ENCODE measurements around the gene ZNF136. TPM values are rescaled to one million over a fixed set of nuclear protein-coding genes. Genes with fewer than 3 reads are reported as not detected.

Gene ZNF136
- total and polyA plus RNA-seq, 2 of the 8 experiments (the other 6 are each of a cell fraction or from before 2014, with no cell fraction given) = 1.6 to 6.9 TPM

DNA sequence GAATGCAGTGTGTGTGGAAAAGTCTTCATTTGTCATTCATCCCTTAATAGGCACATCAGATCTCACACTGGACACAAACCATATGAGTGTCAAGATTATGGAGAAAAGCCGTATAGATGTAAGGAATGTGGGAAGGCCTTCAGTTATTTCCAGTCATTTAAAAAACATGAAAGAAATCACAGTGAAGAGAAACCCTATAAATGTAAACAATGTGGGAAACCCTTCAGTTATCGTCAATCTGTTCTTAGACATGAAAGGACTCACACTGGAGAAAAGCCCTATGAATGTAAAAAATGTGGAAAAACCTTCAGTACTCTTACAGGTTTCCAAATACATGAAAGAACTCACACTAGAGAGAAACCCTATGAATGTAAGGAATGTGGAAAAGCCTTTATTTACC, 45.3 kb downstream of the ZNF136 start:
- Histone ChIP-seq H4K5ac (ENCODE audit: insufficient read length, low read depth, low read length) (no peak overlapping the region), H3K9ac (replicated peaks in 1 of 4; ENCODE audit: extremely low read depth in 1 of 4, low read depth in 3 of 4, low read length in 3 of 4) (no peak overlapping the region), H4K8ac (ENCODE audit: extremely low read depth, insufficient read depth, low read length) (no peak overlapping the region), H3K4me3 (ENCODE audit: extremely low read depth in 1 of 4, insufficient read depth in 2 of 4, low read depth in 3 of 4, low read length in 4 of 4) (no peak overlapping the region), H3K79me2 (ENCODE audit: control insufficient read depth in 1 of 2, insufficient read depth in 2 of 2, low read length in 2 of 2) (no peaks in the 10 kb centered on the region), H3K23ac (ENCODE audit: insufficient read length) (no peak overlapping the region), H4K20me1 (replicated peaks in 1 of 2; ENCODE audit: control insufficient read depth in 1 of 2, insufficient read depth in 2 of 2, low read length in 2 of 2) (no peaks in the 10 kb centered on the region), H2AK5ac (ENCODE audit: low read depth, low read length) (no peak overlapping the region), H3K4ac (replicated peaks; ENCODE audit: insufficient read length, low read depth, low read length) (no peak overlapping the region), H3K23me2 (ENCODE audit: low read depth, low read length) (no peaks in the 10 kb centered on the region), H2BK12ac (ENCODE audit: low read depth, low read length) (no peak overlapping the region), H3K9me3 (ENCODE audit: insufficient read depth in 2 of 2, low read depth in 1 of 2, low read length in 1 of 2) (peaks cover 51 to 64% of the 10 kb centered on the region in 2 experiments), H3K27me3 (replicated peaks in 1 of 4; ENCODE audit: control insufficient read depth in 3 of 4, extremely low read depth in 1 of 4, insufficient read depth in 3 of 4, low read length in 3 of 4) (no peaks in the 10 kb centered on the region), H3K4me2 (ENCODE audit: insufficient read depth in 1 of 2, low read depth in 2 of 2, low read length in 2 of 2) (no peak overlapping the region), H3K18ac (ENCODE audit: extremely low read depth, low read length) (no peak overlapping the region), H2BK20ac (ENCODE audit: low read length) (no peak overlapping the region), H3K27ac (ENCODE audit: low read depth, low read length) (no peak overlapping the region), H3K79me1 (ENCODE audit: low read depth, low read length) (no peaks in the 10 kb centered on the region), H3K36me3 (ENCODE audit: control insufficient read depth in 2 of 4, insufficient read depth in 4 of 4, low read length in 3 of 4) (0 out of 8 replicates have a peak, but pooled peaks cover 0 to 7% (median 0%) of the 10 kb centered on the region in 4 experiments), H2AFZ (ENCODE audit: low read length) (no peak overlapping the region), H3K56ac (replicated peaks; ENCODE audit: insufficient read length, low read depth, low read length) (no peak overlapping the region), H3K4me1 (replicated peaks in 1 of 4; ENCODE audit: control insufficient read depth in 3 of 4, insufficient read depth in 4 of 4, low read length in 3 of 4) (no peaks in the 10 kb centered on the region), H2BK120ac (replicated peaks; ENCODE audit: low read depth, low read length) (no peak overlapping the region), H2BK15ac (ENCODE audit: low read length) (no peak overlapping the region), H4K91ac (replicated peaks; ENCODE audit: insufficient read length, low read length) (no peak overlapping the region), H2BK5ac (ENCODE audit: low read depth, low read length) (no peak overlapping the region), H3K14ac (ENCODE audit: insufficient read length) (no peak overlapping the region)
- ChIA-PET POLR2A (ENCODE audit: partially characterized antibody) (no interaction called here), CTCF (ENCODE audit: partially characterized antibody) (no interaction called here)
- FAIRE-seq (no peak), DNase-seq (ENCODE audit: low read depth in 1 of 2, low spot score in 2 of 2) (no peak)
- 89% methylated on average over 2 of the region's 2 CpGs; no CpG with 5 or more reads in 1 of the 2 experiments for WGBS, 2 experiments (ENCODE audit: extremely low coverage in 1 of 2, insufficient coverage in 1 of 2, insufficient read length in 1 of 2, insufficient replicate concordance in 2 of 2, low coverage in 1 of 2, low lambda C conversion rate in 2 of 2, missing lambda C conversion rate in 1 of 2)
- TF ChIP-seq RBBP5 (IDR thresholded peaks at IDR 0.05; ENCODE audit: borderline replicate concordance, low read depth, low read length) (no peak), ASH2L (IDR thresholded peaks at IDR 0.05; ENCODE audit: low read length) (no peak), SRF (IDR thresholded peaks at IDR 0.05; ENCODE audit: low read depth, low read length) (no peak), CTBP2 (IDR thresholded peaks at IDR 0.05; ENCODE audit: borderline replicate concordance, insufficient read depth, insufficient read length, low read length) (no peak), FOSL1 (IDR thresholded peaks at IDR 0.05; ENCODE audit: insufficient read depth, low read depth, low read length) (no peak), MAFK (IDR thresholded peaks at IDR 0.05; ENCODE audit: low read depth, low read length) (no peak), TEAD4 (IDR thresholded peaks at IDR 0.05; ENCODE audit: low read depth, low read length) (no peak), ZNF274 (IDR thresholded peaks at IDR 0.05; ENCODE audit: borderline replicate concordance, extremely low read depth, low read length) (no peak), RNF2 (IDR thresholded peaks at IDR 0.05; ENCODE audit: borderline replicate concordance, low read depth, low read length, missing control alignments, poor library complexity, severe bottlenecking) (no peak), GABPA (IDR thresholded peaks at IDR 0.05; ENCODE audit: borderline replicate concordance, insufficient read depth, low read length) (no peak), GTF2F1 (IDR thresholded peaks at IDR 0.05; ENCODE audit: borderline replicate concordance, low read depth, low read length) (no peak), CEBPB (IDR thresholded peaks at IDR 0.05; ENCODE audit: low read depth, low read length) (no peak)
